SK-N-SH treated with all-trans-retinoic acid at 6 μM for 48 hours (cell line): Measurements from ENCODE around the gene EML4.

ENCODE experiments used
- ATAC-seq: fragments of 200-7000 bp; cut with Tn5 transposase; 3 replicates; pipeline ENCODE4 v1.9.1; 2020; ENCODE audit warnings: mild to moderate bottlenecking, moderate library complexity
- ARNTL ChIP-seq: fragments of 450-650 bp; formaldehyde crosslinking; IDR thresholded peaks from 2 replicates; pipeline ENCODE4 v1.5.0; 2020; ENCODE audit warnings: low read depth, mild to moderate bottlenecking, moderate library complexity, borderline replicate concordance
- BACH2 ChIP-seq: fragments of 250-450 bp; sonication (Bioruptor Pico); IDR thresholded peaks from 2 replicates; pipeline ENCODE4 v1.9.0; 2021; ENCODE audit warnings: mild to moderate bottlenecking, borderline replicate concordance
- CSDC2 ChIP-seq: fragments of 250-450 bp; sonication (Bioruptor Pico); IDR thresholded peaks from 2 replicates; pipeline ENCODE4 v1.5.0; 2020; ENCODE audit warnings: mild to moderate bottlenecking, moderate library complexity
- CSRNP3 ChIP-seq: fragments of 250-450 bp; sonication (Bioruptor Pico); IDR thresholded peaks from 2 replicates; pipeline ENCODE4 v1.5.1; 2021; ENCODE audit warnings: mild to moderate bottlenecking, moderate library complexity
- ESRRG ChIP-seq: fragments of 250-450 bp; sonication (Bioruptor Pico); IDR thresholded peaks from 2 replicates; pipeline ENCODE4 v1.6.1; 2021; ENCODE audit warnings: mild to moderate bottlenecking
- GLIS3 ChIP-seq: fragments of 250-450 bp; sonication (Bioruptor Pico); IDR thresholded peaks from 2 replicates; pipeline ENCODE4 v1.5.0; 2020; ENCODE audit warnings: mild to moderate bottlenecking, moderate library complexity
- ISL1 ChIP-seq: fragments of 250-450 bp; sonication (Bioruptor Pico); IDR thresholded peaks from 2 replicates; pipeline ENCODE4 v2.1.2; 2022; ENCODE audit warnings: mild to moderate bottlenecking, moderate library complexity
- OSR1 ChIP-seq: fragments of 250-450 bp; sonication (Bioruptor Pico); IDR thresholded peaks from 2 replicates; pipeline ENCODE4 v1.8.0; 2022; ENCODE audit warnings: moderate library complexity, mild to moderate bottlenecking, inconsistent platforms
- POU6F1 ChIP-seq: fragments of 250-450 bp; sonication (Bioruptor Pico); IDR thresholded peaks from 2 replicates; pipeline ENCODE4 v1.8.0; 2021; ENCODE audit warnings: low read depth, mild to moderate bottlenecking, moderate library complexity, borderline replicate concordance
- PPARA ChIP-seq: fragments of 250-450 bp; sonication (Bioruptor Pico); IDR thresholded peaks from 2 replicates; pipeline ENCODE4 v1.5.0; 2020; ENCODE audit warnings: mild to moderate bottlenecking, borderline replicate concordance
- RARB ChIP-seq: fragments of 250-450 bp; sonication (Bioruptor Pico); IDR thresholded peaks from 2 replicates; pipeline ENCODE4 v1.8.0; 2021; ENCODE audit warnings: mild to moderate bottlenecking, moderate library complexity
- SNAI2 ChIP-seq: fragments of 250-450 bp; sonication (Bioruptor Pico); IDR thresholded peaks from 2 replicates; pipeline ENCODE4 v1.5.0; 2020; ENCODE audit warnings: mild to moderate bottlenecking, moderate library complexity
- TCF4 ChIP-seq: fragments of 250-450 bp; sonication (Bioruptor Pico); IDR thresholded peaks from 2 replicates; pipeline ENCODE4 v1.8.0; 2021; ENCODE audit warnings: mild to moderate bottlenecking, moderate library complexity, borderline replicate concordance
- TOX ChIP-seq: fragments of 250-450 bp; sonication (Bioruptor Pico); IDR thresholded peaks from 2 replicates; pipeline ENCODE4 v1.8.0; 2021; ENCODE audit warnings: mild to moderate bottlenecking, moderate library complexity, borderline replicate concordance
- ZC3H10 ChIP-seq: fragments of 250-450 bp; sonication (Bioruptor Pico); IDR thresholded peaks from 2 replicates; pipeline ENCODE4 v1.5.1; 2021; ENCODE audit warnings: mild to moderate bottlenecking, moderate library complexity
- ZFP3 ChIP-seq: fragments of 250-450 bp; sonication (Bioruptor Pico); IDR thresholded peaks from 2 replicates; pipeline ENCODE4 v1.5.0; 2020; ENCODE audit warnings: mild to moderate bottlenecking, moderate library complexity
- ZFP30 ChIP-seq: fragments of 450-650 bp; formaldehyde crosslinking; IDR thresholded peaks from 2 replicates; pipeline ENCODE4 v1.5.0; 2022; ENCODE audit warnings: mild to moderate bottlenecking, moderate library complexity
- ZNF565 ChIP-seq: fragments of 450-650 bp; formaldehyde crosslinking; conservative IDR thresholded peaks from 2 replicates; pipeline ENCODE4 v1.5.0; 2020; ENCODE audit warnings: low read depth, mild to moderate bottlenecking, moderate library complexity
- ZNF70 ChIP-seq: fragments of 450-650 bp; formaldehyde crosslinking; IDR thresholded peaks from 2 replicates; pipeline ENCODE4 v1.5.0; 2020; ENCODE audit warnings: mild to moderate bottlenecking, moderate library complexity
- ZNF8 ChIP-seq: fragments of 450-650 bp; formaldehyde crosslinking; IDR thresholded peaks from 2 replicates; pipeline ENCODE4 v1.5.0; 2020; ENCODE audit warnings: mild to moderate bottlenecking, moderate library complexity
- TF ChIP-seq, protein P1 (sequence below): fragments of 250-450 bp; sonication (Bioruptor Pico); IDR thresholded peaks from 2 replicates; pipeline ENCODE4 v1.5.0; 2020; ENCODE audit warnings: mild to moderate bottlenecking, moderate library complexity
- TF ChIP-seq, protein P2 (sequence below): fragments of 250-450 bp; sonication (Bioruptor Pico); IDR thresholded peaks from 2 replicates; pipeline ENCODE4 v1.5.1; 2020; ENCODE audit warnings: low read depth, mild to moderate bottlenecking, moderate library complexity

The EML4 gene

GRCh38 chr2:42189235-42189566 lies 20.0 kb downstream of the EML4 start:
- no peak for ATAC-seq
- TF ChIP-seq ZC3H10 (no peak), ZNF70 (no peak), POU6F1 (CRISPR knock-in tag) (no peak), ARNTL (CRISPR knock-in tag) (no peak), PPARA (CRISPR knock-in tag) (no peak), TCF4 (CRISPR knock-in tag) (no peak), CSDC2 (CRISPR knock-in tag) (no peak), ZNF565 (no peak), ZNF8 (CRISPR knock-in tag) (no peak), RARB (no peak), OSR1 (CRISPR knock-in tag) (no peak), ZFP30 (CRISPR knock-in tag) (no peak), TOX (CRISPR knock-in tag) (no peak), BACH2 (CRISPR knock-in tag) (no peak), GLIS3 (CRISPR knock-in tag) (no peak), ESRRG (CRISPR knock-in tag) (no peak), CSRNP3 (CRISPR knock-in tag) (no peak), ISL1 (CRISPR knock-in tag) (no peak)
- TF ChIP-seq, protein P1, sequence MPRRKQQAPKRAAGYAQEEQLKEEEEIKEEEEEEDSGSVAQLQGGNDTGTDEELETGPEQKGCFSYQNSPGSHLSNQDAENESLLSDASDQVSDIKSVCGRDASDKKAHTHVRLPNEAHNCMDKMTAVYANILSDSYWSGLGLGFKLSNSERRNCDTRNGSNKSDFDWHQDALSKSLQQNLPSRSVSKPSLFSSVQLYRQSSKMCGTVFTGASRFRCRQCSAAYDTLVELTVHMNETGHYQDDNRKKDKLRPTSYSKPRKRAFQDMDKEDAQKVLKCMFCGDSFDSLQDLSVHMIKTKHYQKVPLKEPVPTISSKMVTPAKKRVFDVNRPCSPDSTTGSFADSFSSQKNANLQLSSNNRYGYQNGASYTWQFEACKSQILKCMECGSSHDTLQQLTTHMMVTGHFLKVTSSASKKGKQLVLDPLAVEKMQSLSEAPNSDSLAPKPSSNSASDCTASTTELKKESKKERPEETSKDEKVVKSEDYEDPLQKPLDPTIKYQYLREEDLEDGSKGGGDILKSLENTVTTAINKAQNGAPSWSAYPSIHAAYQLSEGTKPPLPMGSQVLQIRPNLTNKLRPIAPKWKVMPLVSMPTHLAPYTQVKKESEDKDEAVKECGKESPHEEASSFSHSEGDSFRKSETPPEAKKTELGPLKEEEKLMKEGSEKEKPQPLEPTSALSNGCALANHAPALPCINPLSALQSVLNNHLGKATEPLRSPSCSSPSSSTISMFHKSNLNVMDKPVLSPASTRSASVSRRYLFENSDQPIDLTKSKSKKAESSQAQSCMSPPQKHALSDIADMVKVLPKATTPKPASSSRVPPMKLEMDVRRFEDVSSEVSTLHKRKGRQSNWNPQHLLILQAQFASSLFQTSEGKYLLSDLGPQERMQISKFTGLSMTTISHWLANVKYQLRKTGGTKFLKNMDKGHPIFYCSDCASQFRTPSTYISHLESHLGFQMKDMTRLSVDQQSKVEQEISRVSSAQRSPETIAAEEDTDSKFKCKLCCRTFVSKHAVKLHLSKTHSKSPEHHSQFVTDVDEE: no peak
- TF ChIP-seq, protein P2, sequence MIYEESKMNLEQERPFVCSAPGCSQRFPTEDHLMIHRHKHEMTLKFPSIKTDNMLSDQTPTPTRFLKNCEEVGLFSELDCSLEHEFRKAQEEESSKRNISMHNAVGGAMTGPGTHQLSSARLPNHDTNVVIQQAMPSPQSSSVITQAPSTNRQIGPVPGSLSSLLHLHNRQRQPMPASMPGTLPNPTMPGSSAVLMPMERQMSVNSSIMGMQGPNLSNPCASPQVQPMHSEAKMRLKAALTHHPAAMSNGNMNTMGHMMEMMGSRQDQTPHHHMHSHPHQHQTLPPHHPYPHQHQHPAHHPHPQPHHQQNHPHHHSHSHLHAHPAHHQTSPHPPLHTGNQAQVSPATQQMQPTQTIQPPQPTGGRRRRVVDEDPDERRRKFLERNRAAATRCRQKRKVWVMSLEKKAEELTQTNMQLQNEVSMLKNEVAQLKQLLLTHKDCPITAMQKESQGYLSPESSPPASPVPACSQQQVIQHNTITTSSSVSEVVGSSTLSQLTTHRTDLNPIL (CRISPR knock-in tag): no peak

GRCh38 chr2:42190191-42190590 lies 21.0 kb downstream of the EML4 start:
- no peak for TF ChIP-seq GLIS3 (CRISPR knock-in tag)
- no peak for TF ChIP-seq ZNF70
- no peak for TF ChIP-seq OSR1 (CRISPR knock-in tag)
- no peak for TF ChIP-seq ZNF565
- no peak for TF ChIP-seq BACH2 (CRISPR knock-in tag)
- TF ChIP-seq, protein P1: no peak
- TF ChIP-seq CSDC2 (CRISPR knock-in tag): no peak
- TF ChIP-seq SNAI2 (CRISPR knock-in tag): no peak
- TF ChIP-seq, protein P2 (CRISPR knock-in tag): no peak
- TF ChIP-seq ZFP3 (CRISPR knock-in tag): no peak
- TF ChIP-seq RARB: no peak
- TF ChIP-seq TCF4 (CRISPR knock-in tag): no peak
- no peak for TF ChIP-seq ISL1 (CRISPR knock-in tag)
- TF ChIP-seq, all 23 proteins: peak for 0
- ATAC-seq: no peak
